H9 (cell line): ENCODE measurements around the gene EGLN3. TPM values are rescaled to one million over a fixed set of nuclear protein-coding genes. Genes with fewer than 3 reads are reported as not detected.

Experiments
- DNase-seq: peaks from one replicate; pipeline ENCODE4 v3.0.0-alpha.2; 2017
- H2AFZ ChIP-seq: one replicate; pipeline ENCODE4 v1.6.1; 2013; ENCODE audit warnings: mild to moderate bottlenecking, low read length, control low read depth, moderate library complexity
- H2AK5ac ChIP-seq: 2 replicates; pipeline ENCODE4 v1.6.1; 2013; ENCODE audit warnings: low read length, control low read depth, mixed read lengths; ENCODE audit not compliant: insufficient read length
- H2BK120ac ChIP-seq: one replicate; pipeline ENCODE4 v1.6.1; 2013; ENCODE audit warnings: low read depth, mild to moderate bottlenecking, low read length, control low read depth, inconsistent platforms; ENCODE audit not compliant: poor library complexity, severe bottlenecking
- H2BK12ac ChIP-seq: 2 replicates; pipeline ENCODE4 v1.6.1; 2013; ENCODE audit warnings: low read length, control low read depth, mixed read lengths, low read depth; ENCODE audit not compliant: insufficient read length
- H2BK15ac ChIP-seq: 2 replicates; pipeline ENCODE4 v1.6.1; 2013; ENCODE audit warnings: low read depth, low read length, control low read depth
- H2BK20ac ChIP-seq: one replicate; pipeline ENCODE4 v1.6.1; 2013; ENCODE audit warnings: low read depth, mild to moderate bottlenecking, low read length, control low read depth, inconsistent platforms; ENCODE audit not compliant: poor library complexity, severe bottlenecking
- H2BK5ac ChIP-seq: 2 replicates; pipeline ENCODE4 v1.6.1; 2013; ENCODE audit warnings: low read length, control low read depth, mixed read lengths; ENCODE audit not compliant: insufficient read length
- H3K14ac ChIP-seq: 2 replicates; pipeline ENCODE4 v1.6.1; 2013; ENCODE audit warnings: low read length, control low read depth; ENCODE audit not compliant: insufficient read depth
- H3K18ac ChIP-seq: 2 replicates; pipeline ENCODE4 v1.6.1; 2013; ENCODE audit warnings: low read depth, mild to moderate bottlenecking, mixed read lengths, low read length, control low read depth; ENCODE audit not compliant: insufficient read length
- H3K23ac ChIP-seq: 2 replicates; pipeline ENCODE4 v1.6.1; 2013; ENCODE audit warnings: low read length, control low read depth, mixed read lengths, low read depth; ENCODE audit not compliant: insufficient read length
- H3K23me2 ChIP-seq: 2 replicates; pipeline ENCODE4 v1.6.1; 2013; ENCODE audit warnings: low read depth, mild to moderate bottlenecking, mixed read lengths, low read length, control low read depth; ENCODE audit not compliant: insufficient read length, poor library complexity, severe bottlenecking
- H3K27ac ChIP-seq: 2 replicates; pipeline ENCODE4 v1.5.1; 2013; ENCODE audit warnings: low read length, control low read depth, mixed read lengths, low read depth; ENCODE audit not compliant: insufficient read length
- H3K27me3 ChIP-seq: 2 replicates; pipeline ENCODE4 v1.6.1; 2013; ENCODE audit warnings: low read length, control low read depth, inconsistent platforms; ENCODE audit not compliant: insufficient read depth
- H3K4ac ChIP-seq: 2 replicates; pipeline ENCODE4 v1.6.1; 2013; ENCODE audit warnings: low read depth, mild to moderate bottlenecking, control low read depth, inconsistent platforms, low read length, moderate library complexity
- H3K4me1 ChIP-seq: 2 replicates; pipeline ENCODE4 v1.6.1; 2013; ENCODE audit warnings: low read length, control low read depth, inconsistent platforms; ENCODE audit not compliant: insufficient read depth
- H3K4me2 ChIP-seq: 2 replicates; pipeline ENCODE4 v1.6.1; 2013; ENCODE audit warnings: low read length, control low read depth, mixed read lengths; ENCODE audit not compliant: insufficient read length, insufficient read depth
- H3K56ac ChIP-seq: 2 replicates; pipeline ENCODE4 v1.6.1; 2013; ENCODE audit warnings: low read depth, mild to moderate bottlenecking, mixed read lengths, low read length, control low read depth; ENCODE audit not compliant: insufficient read length
- H3K79me1 ChIP-seq: 2 replicates; pipeline ENCODE4 v1.6.1; 2013; ENCODE audit warnings: low read depth, mild to moderate bottlenecking, moderate library complexity, low read length, control low read depth, inconsistent platforms; ENCODE audit not compliant: insufficient read depth, poor library complexity, severe bottlenecking
- H3K79me2 ChIP-seq: 2 replicates; pipeline ENCODE4 v1.6.1; 2013; ENCODE audit warnings: low read length, control low read depth, inconsistent platforms; ENCODE audit not compliant: insufficient read depth
- H3K9ac ChIP-seq: 2 replicates; pipeline ENCODE4 v1.6.1; 2013; ENCODE audit warnings: low read length, control low read depth, mixed read lengths; ENCODE audit not compliant: insufficient read length; ENCODE audit errors: extremely low read depth
- H3K9me3 ChIP-seq: one replicate; pipeline ENCODE4 v1.6.1; 2013; ENCODE audit warnings: low read depth, low read length, inconsistent platforms; ENCODE audit not compliant: control insufficient read depth
- H3T11ph ChIP-seq: one replicate; pipeline ENCODE4 v1.6.1; 2013; ENCODE audit warnings: mild to moderate bottlenecking, low read length, control low read depth, inconsistent platforms
- H4K20me1 ChIP-seq: one replicate; pipeline ENCODE4 v1.6.1; 2013; ENCODE audit not compliant: control insufficient read depth, insufficient read length, insufficient read depth
- H4K5ac ChIP-seq: 2 replicates; pipeline ENCODE4 v1.6.1; 2013; ENCODE audit warnings: low read depth, mild to moderate bottlenecking, mixed read lengths, low read length, control low read depth; ENCODE audit not compliant: insufficient read length
- H4K8ac ChIP-seq: replicated peaks from 2 replicates; pipeline ENCODE4 v1.6.1; 2013; ENCODE audit warnings: low read length, control low read depth, mixed read lengths, low read depth; ENCODE audit not compliant: insufficient read length
- H4K91ac ChIP-seq: 2 replicates; pipeline ENCODE4 v1.6.1; 2013; ENCODE audit warnings: low read depth, mild to moderate bottlenecking, moderate library complexity, mixed read lengths, low read length, control low read depth; ENCODE audit not compliant: insufficient read length
- H3K27ac Mint-ChIP-seq, 3 experiments: 2 replicates in 2 of 3; 3 replicates in 1 of 3; pipeline ENCODE4 v1.8.0; 2020 to 2021; ENCODE audit warnings: mixed read lengths in 3 of 3, mild to moderate bottlenecking in 1 of 3, moderate library complexity in 1 of 3
- H3K27me3 Mint-ChIP-seq: 2 replicates; pipeline ENCODE4 v1.8.0; 2021; ENCODE audit warnings: low read depth, mild to moderate bottlenecking, moderate library complexity, mixed read lengths
- H3K36me3 Mint-ChIP-seq, 3 experiments: 2 replicates in 2 of 3; 3 replicates in 1 of 3; pipeline ENCODE4 v1.8.0; 2020 to 2021; ENCODE audit warnings: low read depth in 3 of 3, mixed read lengths in 3 of 3; ENCODE audit not compliant: insufficient read depth in 1 of 3
- H3K4me1 Mint-ChIP-seq, 2 experiments: 2 replicates each; pipeline ENCODE4 v1.8.0; 2020; ENCODE audit warnings: mixed read lengths in 2 of 2
- H3K4me3 Mint-ChIP-seq, 2 experiments: 2 replicates in 1 of 2; 3 replicates in 1 of 2; pipeline ENCODE4 v1.8.0; 2020 to 2021; ENCODE audit warnings: mild to moderate bottlenecking in 2 of 2, mixed read lengths in 2 of 2, moderate library complexity in 1 of 2
- H3K9me3 Mint-ChIP-seq, 2 experiments: 2 replicates in 1 of 2; 3 replicates in 1 of 2; pipeline ENCODE4 v1.8.0; 2020; ENCODE audit warnings: mild to moderate bottlenecking in 2 of 2, mixed read lengths in 2 of 2, moderate library complexity in 1 of 2
- WGBS: extraction: QIAGEN DNeasy Blood & Tissue Kit; methylation state at CpG from one replicate; pipeline ENCODE4 v1.1.7; 2013; ENCODE audit warnings: missing lambda C conversion rate, low lambda C conversion rate, mixed read lengths; ENCODE audit not compliant: insufficient read length; ENCODE audit errors: extremely low coverage; 5-methylcytosine and 5-hydroxymethylcytosine counted together
- total RNA-seq: library from RNA; stranded (reverse); gene quantifications from 2 replicates; pipeline ENCODE4 v1.2.1, GENCODE V29; 2021
- TF ChIP-seq, protein P1 (sequence below): fragments of 200-600 bp; sonication (generic); conservative IDR thresholded peaks from 3 replicates; pipeline ENCODE4 v1.8.0; 2021; ENCODE audit warnings: antibody characterized with exemption, mild to moderate bottlenecking

Gene EGLN3
- total RNA-seq, 1 experiment from 2014 or later = 19.8 TPM

- Histone ChIP-seq H2AFZ (no peak overlapping the region), H3K23me2 (no peaks in the 10 kb centered on the region), H2BK5ac (no peak overlapping the region), H2AK5ac (no peak overlapping the region), H3K14ac (no peak overlapping the region), H4K91ac (no peak overlapping the region), H3K4me1 (no peaks in the 10 kb centered on the region), H2BK120ac (no peak overlapping the region), H2BK15ac (no peak overlapping the region), H3K18ac (no peak overlapping the region), H3K79me2 (no peaks in the 10 kb centered on the region), H3K79me1 (no peaks in the 10 kb centered on the region), H3K9me3 (no peaks in the 10 kb centered on the region), H3K27ac (no peak overlapping the region), H3K56ac (no peak overlapping the region), H3T11ph (no peak overlapping the region), H2BK12ac (no peak overlapping the region), H3K9ac (no peak overlapping the region), H3K27me3 (no peaks in the 10 kb centered on the region), H4K8ac (no peak overlapping the region), H2BK20ac (no peak overlapping the region), H3K4ac (no peak overlapping the region), H4K20me1 (no peaks in the 10 kb centered on the region), H4K5ac (no peak overlapping the region), H3K4me2 (no peak overlapping the region), H3K23ac (no peak overlapping the region)
- H3K4me3 Mint-ChIP-seq = no peak overlapping the region
- no peak for DNase-seq
- no peaks in the 10 kb centered on the region for H3K4me1 Mint-ChIP-seq
- H3K27ac Mint-ChIP-seq = no peak overlapping the region
- TF ChIP-seq, protein P1, sequence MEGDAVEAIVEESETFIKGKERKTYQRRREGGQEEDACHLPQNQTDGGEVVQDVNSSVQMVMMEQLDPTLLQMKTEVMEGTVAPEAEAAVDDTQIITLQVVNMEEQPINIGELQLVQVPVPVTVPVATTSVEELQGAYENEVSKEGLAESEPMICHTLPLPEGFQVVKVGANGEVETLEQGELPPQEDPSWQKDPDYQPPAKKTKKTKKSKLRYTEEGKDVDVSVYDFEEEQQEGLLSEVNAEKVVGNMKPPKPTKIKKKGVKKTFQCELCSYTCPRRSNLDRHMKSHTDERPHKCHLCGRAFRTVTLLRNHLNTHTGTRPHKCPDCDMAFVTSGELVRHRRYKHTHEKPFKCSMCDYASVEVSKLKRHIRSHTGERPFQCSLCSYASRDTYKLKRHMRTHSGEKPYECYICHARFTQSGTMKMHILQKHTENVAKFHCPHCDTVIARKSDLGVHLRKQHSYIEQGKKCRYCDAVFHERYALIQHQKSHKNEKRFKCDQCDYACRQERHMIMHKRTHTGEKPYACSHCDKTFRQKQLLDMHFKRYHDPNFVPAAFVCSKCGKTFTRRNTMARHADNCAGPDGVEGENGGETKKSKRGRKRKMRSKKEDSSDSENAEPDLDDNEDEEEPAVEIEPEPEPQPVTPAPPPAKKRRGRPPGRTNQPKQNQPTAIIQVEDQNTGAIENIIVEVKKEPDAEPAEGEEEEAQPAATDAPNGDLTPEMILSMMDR = no peak
- no CpG with 5 or more reads among the region's 1 CpG for WGBS
- peaks cover 21 to 28% of the 10 kb centered on the region in 2 experiments for H3K9me3 Mint-ChIP-seq
- peaks cover 7 to 29% (median 9%) of the 10 kb centered on the region in 3 experiments; a peak in 6 of 7 replicates for H3K36me3 Mint-ChIP-seq
- H3K27me3 Mint-ChIP-seq = no peaks in the 10 kb centered on the region
These were observed 70.5 kb downstream of the EGLN3 start for GRCh38 chr14:33880330-33880729.
